ENCODE results near the gene NHSL1.

Gene NHSL1

DNA sequence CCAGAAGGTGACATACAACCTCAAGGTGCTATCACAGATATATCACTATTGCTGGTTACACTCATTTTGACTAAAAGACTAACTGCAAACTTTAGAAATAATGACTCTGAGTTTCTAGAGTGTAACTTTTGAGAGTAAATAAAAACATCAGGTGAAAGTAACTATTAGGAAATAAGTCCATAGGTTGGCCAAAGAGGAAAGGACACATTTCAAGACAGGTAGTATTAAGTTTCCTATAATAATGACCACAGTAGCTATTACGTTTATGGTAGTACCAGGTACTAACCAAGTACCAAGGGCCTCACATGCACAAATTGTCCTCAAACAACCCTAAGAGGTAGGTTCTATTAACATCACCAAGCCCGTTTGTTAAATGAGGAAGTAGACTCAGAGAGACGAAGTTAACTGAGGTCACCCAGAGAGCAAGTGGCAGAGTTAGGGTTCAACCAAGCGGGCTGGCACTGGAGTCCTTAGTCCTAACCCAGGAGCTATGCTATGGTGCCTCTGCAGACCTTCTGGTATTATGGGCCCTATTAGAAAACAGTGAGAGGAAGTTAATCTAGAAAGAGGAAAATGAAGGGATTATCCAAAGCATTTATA is 58.4 kb downstream of the NHSL1 start:
- ChIA-PET POLR2A (no interaction called here), CTCF (interaction anchor here (1.0 to 3.3 kb wide), 4 partner anchors 11 to 67 kb away, joined by 4 to 15 read pairs (median 6); no protein-coding TSS in a partner anchor)
- Histone ChIP-seq H3K9me3 (ENCODE audit: control insufficient read depth, insufficient read depth, low read depth, low read length) (no peaks in the 10 kb centered on the region), H3K27ac (ENCODE audit: extremely low read depth, low read depth, low read length) (no peak overlapping the region), H3K4me3 (ENCODE audit: low read depth, low read length) (no peak overlapping the region), H3K4me1 (ENCODE audit: control insufficient read depth, insufficient read depth, low read length) (no peaks in the 10 kb centered on the region), H3K36me3 (ENCODE audit: control insufficient read depth in 2 of 2, insufficient read depth in 1 of 2, low read length in 2 of 2) (peaks cover 0 to 19% of the 10 kb centered on the region in 2 experiments; a peak in 1 of 3 replicates)
- TF ChIP-seq FEZF1 (tag by site-specific recombination; IDR thresholded peaks at IDR 0.05) (no peak), ZNF791 (tag by site-specific recombination; IDR thresholded peaks at IDR 0.05) (no peak), GFI1B (tag by site-specific recombination; IDR thresholded peaks at IDR 0.05) (no peak), ZNF311 (tag by site-specific recombination; IDR thresholded peaks at IDR 0.05; ENCODE audit: borderline replicate concordance) (no peak), ZNF24 (tag by site-specific recombination; IDR thresholded peaks at IDR 0.05) (no peak), ZNF560 (tag by site-specific recombination; IDR thresholded peaks at IDR 0.05; ENCODE audit: borderline replicate concordance) (no peak), SP7 (tag by site-specific recombination; IDR thresholded peaks at IDR 0.05) (no peak), ZNF626 (tag by site-specific recombination; IDR thresholded peaks at IDR 0.05) (no peak), ZNF350 (tag by site-specific recombination; IDR thresholded peaks at IDR 0.05) (no peak), ZNF133 (tag by site-specific recombination; IDR thresholded peaks at IDR 0.05) (no peak), ZNF140 (tag by site-specific recombination; IDR thresholded peaks at IDR 0.05) (no peak), ZNF221 (tag by site-specific recombination; IDR thresholded peaks at IDR 0.05; ENCODE audit: borderline replicate concordance) (no peak), GLIS1 (tag by site-specific recombination; IDR thresholded peaks at IDR 0.05) (no peak), EGR2 (tag by site-specific recombination; IDR thresholded peaks at IDR 0.05; ENCODE audit: low read depth) (no peak), ZNF677 (tag by site-specific recombination; IDR thresholded peaks at IDR 0.05) (no peak), SP2 (tag by site-specific recombination; IDR thresholded peaks at IDR 0.05) (no peak)

DNA sequence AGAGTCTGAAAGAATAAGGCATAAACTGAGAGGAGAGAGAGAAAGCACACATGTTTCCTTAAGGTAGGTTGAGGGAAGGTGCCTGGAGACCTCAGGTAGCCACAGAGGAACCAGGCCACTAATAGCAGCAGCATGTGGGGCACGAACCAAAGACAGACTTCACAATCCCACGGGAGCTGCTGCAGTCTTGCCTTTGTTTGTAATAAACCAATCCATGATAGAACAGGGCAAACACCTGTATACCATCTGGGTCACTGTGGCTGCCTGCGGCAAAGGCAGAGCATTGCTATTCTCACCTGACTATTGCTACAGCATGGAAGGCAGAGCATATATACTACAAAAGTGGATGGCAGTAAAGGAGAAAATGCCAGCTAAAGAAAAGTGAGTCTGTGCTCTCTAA is 59.0 kb downstream of the NHSL1 start:
- H3K4me3 ChIP-seq (ENCODE audit: low read depth, low read length), result no peak overlapping the region
- peaks cover 0 to 19% of the 10 kb centered on the region in 2 experiments; a peak in 1 of 3 replicates for H3K36me3 ChIP-seq (ENCODE audit: control insufficient read depth in 2 of 2, insufficient read depth in 1 of 2, low read length in 2 of 2)
- H3K4me1 ChIP-seq (ENCODE audit: control insufficient read depth, insufficient read depth, low read length), result no peaks in the 10 kb centered on the region
- H3K27ac ChIP-seq (ENCODE audit: extremely low read depth, low read depth, low read length), result no peak overlapping the region
- ChIA-PET CTCF (interaction anchor here (0.6 to 3.3 kb wide), 3 partner anchors 11 to 68 kb away, joined by 3 to 15 read pairs (median 5); no protein-coding TSS in a partner anchor), POLR2A (no interaction called here)
- no peaks in the 10 kb centered on the region for H3K9me3 ChIP-seq (ENCODE audit: control insufficient read depth, insufficient read depth, low read depth, low read length)
- TF ChIP-seq ZNF677 (tag by site-specific recombination; IDR thresholded peaks at IDR 0.05) (no peak), ZNF274 (IDR thresholded peaks at IDR 0.05; ENCODE audit: low read length) (no peak), ZNF274 (tag by site-specific recombination; IDR thresholded peaks at IDR 0.05; ENCODE audit: borderline replicate concordance) (no peak), ZNF785 (tag by site-specific recombination; IDR thresholded peaks at IDR 0.05) (no peak), KLF7 (tag by site-specific recombination; IDR thresholded peaks at IDR 0.05; ENCODE audit: borderline replicate concordance) (no peak), ZNF555 (tag by site-specific recombination; conservative IDR thresholded peaks at IDR 0.05) (no peak), OSR2 (tag by site-specific recombination; IDR thresholded peaks at IDR 0.05) (no peak), ZBTB21 (tag by site-specific recombination; IDR thresholded peaks at IDR 0.05) (no peak)

DNA sequence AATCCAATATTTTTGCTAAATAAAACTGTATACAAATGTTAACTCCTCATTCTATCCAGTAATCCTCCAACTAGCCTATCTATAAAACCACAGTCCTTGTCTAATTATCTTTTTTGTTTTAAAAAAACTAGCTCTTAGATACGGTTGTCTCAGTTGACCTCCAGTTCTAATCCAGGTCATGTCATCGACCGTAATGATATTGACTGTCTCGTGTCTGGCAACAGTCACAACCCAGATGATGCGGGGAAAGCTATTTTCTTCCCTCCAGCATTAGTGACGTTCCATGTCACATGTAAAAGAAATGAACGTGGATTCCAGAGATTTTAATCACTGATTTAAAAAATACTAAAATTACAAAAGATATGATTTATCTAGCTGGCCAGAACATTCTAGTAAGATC is 59.7 kb downstream of the NHSL1 start:
- peaks cover 0 to 19% of the 10 kb centered on the region in 2 experiments; a peak in 1 of 3 replicates for H3K36me3 ChIP-seq (ENCODE audit: control insufficient read depth in 2 of 2, insufficient read depth in 1 of 2, low read length in 2 of 2)
- H3K4me1 ChIP-seq (ENCODE audit: control insufficient read depth, insufficient read depth, low read length), result no peaks in the 10 kb centered on the region
- POLR2A ChIA-PET, result no interaction called here
- H3K9me3 ChIP-seq (ENCODE audit: control insufficient read depth, insufficient read depth, low read depth, low read length), result no peaks in the 10 kb centered on the region
- H3K4me3 ChIP-seq (ENCODE audit: low read depth, low read length), result no peak overlapping the region
- no peak overlapping the region for H3K27ac ChIP-seq (ENCODE audit: extremely low read depth, low read depth, low read length)
- CTCF ChIA-PET, result interaction anchor here (1.8 to 3.3 kb wide), 2 partner anchors 10 to 69 kb away, joined by 5 to 15 read pairs; no protein-coding TSS in a partner anchor
- no peak for TF ChIP-seq ZNF211 (tag by site-specific recombination; IDR thresholded peaks at IDR 0.05; ENCODE audit: low read depth)
- no peak for TF ChIP-seq ZNF394 (tag by site-specific recombination; IDR thresholded peaks at IDR 0.05; ENCODE audit: borderline replicate concordance)
- TF ChIP-seq MEIS1 (CRISPR knock-in tag; IDR thresholded peaks at IDR 0.05; ENCODE audit: borderline replicate concordance), result no peak
- TF ChIP-seq, protein P1, sequence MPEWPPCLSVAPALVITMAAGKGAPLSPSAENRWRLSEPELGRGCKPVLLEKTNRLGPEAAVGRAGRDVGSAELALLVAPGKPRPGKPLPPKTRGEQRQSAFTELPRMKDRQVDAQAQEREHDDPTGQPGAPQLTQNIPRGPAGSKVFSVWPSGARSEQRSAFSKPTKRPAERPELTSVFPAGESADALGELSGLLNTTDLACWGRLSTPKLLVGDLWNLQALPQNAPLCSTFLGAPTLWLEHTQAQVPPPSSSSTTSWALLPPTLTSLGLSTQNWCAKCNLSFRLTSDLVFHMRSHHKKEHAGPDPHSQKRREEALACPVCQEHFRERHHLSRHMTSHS (tag by site-specific recombination; IDR thresholded peaks at IDR 0.05), result no peak
- TF ChIP-seq, protein P2, sequence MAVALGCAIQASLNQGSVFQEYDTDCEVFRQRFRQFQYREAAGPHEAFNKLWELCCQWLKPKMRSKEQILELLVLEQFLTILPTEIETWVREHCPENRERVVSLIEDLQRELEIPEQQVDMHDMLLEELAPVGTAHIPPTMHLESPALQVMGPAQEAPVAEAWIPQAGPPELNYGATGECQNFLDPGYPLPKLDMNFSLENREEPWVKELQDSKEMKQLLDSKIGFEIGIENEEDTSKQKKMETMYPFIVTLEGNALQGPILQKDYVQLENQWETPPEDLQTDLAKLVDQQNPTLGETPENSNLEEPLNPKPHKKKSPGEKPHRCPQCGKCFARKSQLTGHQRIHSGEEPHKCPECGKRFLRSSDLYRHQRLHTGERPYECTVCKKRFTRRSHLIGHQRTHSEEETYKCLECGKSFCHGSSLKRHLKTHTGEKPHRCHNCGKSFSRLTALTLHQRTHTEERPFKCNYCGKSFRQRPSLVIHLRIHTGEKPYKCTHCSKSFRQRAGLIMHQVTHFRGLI (tag by site-specific recombination; IDR thresholded peaks at IDR 0.05), result no peak
- no peak for TF ChIP-seq ZNF501 (tag by site-specific recombination; IDR thresholded peaks at IDR 0.05)
- no peak for TF ChIP-seq ZNF514 (tag by site-specific recombination; IDR thresholded peaks at IDR 0.05)
- no peak for TF ChIP-seq ZFP3 (tag by site-specific recombination; IDR thresholded peaks at IDR 0.05; ENCODE audit: low read depth)
- TF ChIP-seq WT1 (tag by site-specific recombination; IDR thresholded peaks at IDR 0.05), result no peak
